GM18951 (cell line): Measurements from ENCODE around the gene CBX8.

Experiments used
- POLR2A ChIP-seq: IDR thresholded peaks from 4 replicates; pipeline ENCODE4 v1.6.1; 2011; ENCODE audit warnings: mild to moderate bottlenecking; ENCODE audit not compliant: insufficient read length, insufficient read depth; ENCODE audit errors: extremely low read depth
- in situ Hi-C: fragments of 300-500 bp; cut with MboI; formaldehyde crosslinking; loops from one replicate; pipeline ENCODE4 v1.12.0; 2022; ENCODE audit warnings: low sequenced_read_pairs, mixed read lengths, inconsistent platforms; ENCODE audit not compliant: unreplicated experiment

CBX8 gene

GRCh38 chr17:79802736-79803420 is 6.0 kb upstream of the CBX8 start:
- TF ChIP-seq POLR2A = no peak
- in situ Hi-C loops = no loop called here

GRCh38 chr17:79802039-79802735 is 5.3 kb upstream of the CBX8 start:
- in situ Hi-C loops = no loop called here
- TF ChIP-seq POLR2A = no peak

GRCh38 chr17:79801156-79802038 is 4.5 kb upstream of the CBX8 start:
- no peak for TF ChIP-seq POLR2A
- in situ Hi-C loops = no loop called here

- TF ChIP-seq POLR2A = no peak
- in situ Hi-C loops = no loop called here
Measured at GRCh38 chr17:79800325-79801155, 3.7 kb upstream of the CBX8 start.

- in situ Hi-C loops = loop anchor here (25.0 kb wide), 1 partner anchor 163 kb away; no protein-coding TSS in a partner anchor
- TF ChIP-seq POLR2A = no peak
Measured at GRCh38 chr17:79799538-79800324, 2.9 kb upstream of the CBX8 start.

GRCh38 chr17:79799174-79799537 is 2.3 kb upstream of the CBX8 start:
- TF ChIP-seq POLR2A = no peak
- in situ Hi-C loops = loop anchor here (25.0 kb wide), 1 partner anchor 163 kb away; no protein-coding TSS in a partner anchor

- in situ Hi-C loops = loop anchor here (25.0 kb wide), 1 partner anchor 164 kb away; no protein-coding TSS in a partner anchor
Measured at GRCh38 chr17:79798299-79799173, 1.7 kb upstream of the CBX8 start.

GRCh38 chr17:79797492-79798298 is 818 bp upstream of the CBX8 start:
- TF ChIP-seq POLR2A = no peak
- in situ Hi-C loops = loop anchor here (25.0 kb wide), 1 partner anchor 165 kb away; no protein-coding TSS in a partner anchor

More at GRCh38 chr17:79798299-79799173, 1.7 kb upstream of the CBX8 start:
- TF ChIP-seq POLR2A = no peak

- in situ Hi-C loops = loop anchor here (25.0 kb wide), 1 partner anchor 166 kb away; no protein-coding TSS in a partner anchor
Measured at GRCh38 chr17:79796444-79796762, 474 bp downstream of the CBX8 start.

GRCh38 chr17:79795795-79796443 is 958 bp downstream of the CBX8 start:
- in situ Hi-C loops = loop anchor here (25.0 kb wide), 1 partner anchor 166 kb away; no protein-coding TSS in a partner anchor
- TF ChIP-seq POLR2A = no peak

More at GRCh38 chr17:79796444-79796762, 474 bp downstream of the CBX8 start:
- no peak for TF ChIP-seq POLR2A
